Skeletal muscle cell (primary cell): ENCODE measurements around the gene SEC31A.
"Not testable (repeated sequence)": the region's sequence is repeated elsewhere in the genome, so short reads cannot be mapped to it uniquely, and the experiment has no call there.

Source experiments
- DNase-seq: peaks from one replicate; pipeline ENCODE4 v3.0.0-alpha.2; 2010; ENCODE audit warnings: low read depth
- H3K4me3 ChIP-seq: 2 replicates; pipeline ENCODE4 v1.5.1; 2011; ENCODE audit warnings: low read depth, mild to moderate bottlenecking, control low read depth, low read length, moderate library complexity

SEC31A gene

GRCh38 chr4:82890901-82891706 lies at the start of gene SEC31A:
Gene SEC31A, minus strand, starts transcription at chr4:82891153. Its CDS starts 9,217 bp downstream, at chr4:82881936.
- H3K4me3 ChIP-seq = peak within 1 kb of the TSS; percentile 95
- DNase-seq = peak; percentile 86

- H3K4me3 ChIP-seq = no peak overlapping the region
- no peak for DNase-seq
Measured at GRCh38 chr4:82939414-82939813, 48.5 kb upstream of the SEC31A start.

DNA sequence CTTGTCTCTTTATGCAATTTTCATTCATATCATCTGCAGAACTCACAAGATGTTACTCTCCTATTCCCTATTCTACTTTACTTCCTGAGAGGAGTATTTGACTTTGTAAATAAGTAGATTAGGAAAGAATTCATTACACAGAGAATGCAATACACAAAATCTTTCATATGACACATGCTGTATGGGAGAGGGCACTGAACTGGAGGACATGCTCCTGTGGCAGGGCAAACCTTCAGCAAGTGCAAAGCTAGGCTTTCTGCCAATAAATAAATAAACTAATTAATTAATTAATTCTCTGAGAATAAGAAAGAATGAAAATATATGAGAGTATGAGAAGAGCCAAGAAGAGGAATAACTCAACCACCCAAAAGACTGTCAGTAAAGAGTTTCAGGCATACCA lies 43.5 kb upstream of the SEC31A start:
- no peak overlapping the region for H3K4me3 ChIP-seq
- no peak for DNase-seq

GRCh38 chr4:82930848-82931755 lies 40.1 kb upstream of the SEC31A start:
- DNase-seq = no peak
- H3K4me3 ChIP-seq = no peak overlapping the region

DNA sequence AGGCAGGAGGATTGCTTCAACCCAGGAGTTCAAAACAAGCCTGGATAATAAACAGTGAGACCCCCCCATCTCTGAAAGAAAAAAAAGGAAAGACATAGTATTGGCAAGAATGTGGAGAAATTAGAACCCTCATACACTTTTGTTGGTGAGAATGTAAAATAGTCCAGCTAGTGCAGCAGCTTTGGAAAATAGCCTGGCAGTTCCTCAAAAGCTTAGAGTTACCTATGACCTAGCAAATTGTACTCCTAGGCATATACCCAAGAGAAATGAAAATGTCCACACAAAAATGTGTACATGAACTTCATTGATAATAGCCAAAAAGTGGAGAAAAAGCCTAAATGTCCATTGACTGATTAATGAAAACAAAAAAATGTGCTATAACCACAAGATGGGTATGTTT lies 30.8 kb upstream of the SEC31A start:
- H3K4me3 ChIP-seq = no peak overlapping the region
- DNase-seq = no peak

DNA sequence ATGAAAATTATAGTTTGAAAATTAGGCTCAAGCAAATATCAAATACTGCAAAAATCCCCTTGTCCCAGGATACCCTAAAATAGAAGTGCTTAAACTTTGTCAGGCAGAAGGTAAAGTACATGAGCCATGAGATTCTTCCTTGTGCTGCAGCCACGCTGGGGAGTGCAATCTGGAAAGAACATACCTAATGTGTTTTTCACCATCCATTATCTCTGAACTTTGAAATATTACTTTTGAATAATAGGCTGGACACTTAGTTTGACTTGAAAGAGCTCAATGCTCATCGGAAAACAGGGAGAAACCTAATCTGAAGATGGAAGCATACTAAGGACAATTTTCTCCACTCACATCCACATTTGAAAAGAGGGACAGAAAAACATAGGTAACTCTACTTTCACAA lies 28.4 kb upstream of the SEC31A start:
- no peak overlapping the region for H3K4me3 ChIP-seq
- DNase-seq = no peak

DNA sequence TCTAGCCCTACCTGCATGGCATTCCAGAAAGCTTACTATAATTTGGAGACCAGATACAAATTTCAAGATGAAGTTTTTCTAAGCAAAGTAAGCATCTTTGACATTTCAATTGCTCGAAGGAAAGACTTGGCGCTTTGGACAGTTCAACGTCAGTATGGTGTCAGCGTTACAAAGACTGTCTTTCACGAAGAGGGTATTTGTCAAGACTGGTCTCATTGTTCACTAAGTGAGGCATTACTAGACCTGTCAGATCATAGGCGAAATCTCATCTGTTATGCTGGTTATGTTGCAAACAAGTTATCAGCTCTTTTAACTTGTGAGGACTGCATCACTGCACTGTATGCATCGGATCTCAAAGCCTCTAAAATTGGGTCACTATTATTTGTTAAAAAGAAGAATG lies 27.1 kb upstream of the SEC31A start:
- no peak overlapping the region for H3K4me3 ChIP-seq
- DNase-seq = no peak

- DNase-seq, H3K4me3 ChIP-seq: not testable (repeated sequence)
Measured at GRCh38 chr4:82913968-82914367, 23.0 kb upstream of the SEC31A start.

- H3K4me3 ChIP-seq = no peak overlapping the region
- no peak for DNase-seq
Measured at GRCh38 chr4:82913305-82913704, 22.4 kb upstream of the SEC31A start.

DNA sequence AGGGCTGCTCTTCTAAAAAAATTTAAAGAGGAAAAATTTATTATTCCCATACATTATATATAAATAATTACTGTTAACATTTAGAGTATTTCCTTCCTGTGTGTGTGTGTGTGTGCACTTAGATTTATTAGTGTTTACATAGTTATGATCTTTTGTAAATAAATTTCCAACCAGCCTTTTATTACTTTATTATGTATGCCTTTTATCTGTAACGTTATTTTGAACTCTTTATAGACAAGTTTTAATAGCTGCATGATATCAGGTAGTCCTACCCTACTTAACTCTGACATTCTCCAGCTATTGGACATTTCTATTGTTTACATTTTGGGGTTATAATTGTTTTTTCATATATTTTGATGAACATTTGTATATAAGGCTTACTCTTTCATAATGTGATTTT lies 18.4 kb upstream of the SEC31A start:
- DNase-seq = no peak
- H3K4me3 ChIP-seq = no peak overlapping the region

- no peak overlapping the region for H3K4me3 ChIP-seq
- no peak for DNase-seq
Measured at GRCh38 chr4:82906469-82906868, 15.5 kb upstream of the SEC31A start.

GRCh38 chr4:82905205-82905604 lies 14.3 kb upstream of the SEC31A start:
- H3K4me3 ChIP-seq = no peak overlapping the region
- DNase-seq = no peak

DNA sequence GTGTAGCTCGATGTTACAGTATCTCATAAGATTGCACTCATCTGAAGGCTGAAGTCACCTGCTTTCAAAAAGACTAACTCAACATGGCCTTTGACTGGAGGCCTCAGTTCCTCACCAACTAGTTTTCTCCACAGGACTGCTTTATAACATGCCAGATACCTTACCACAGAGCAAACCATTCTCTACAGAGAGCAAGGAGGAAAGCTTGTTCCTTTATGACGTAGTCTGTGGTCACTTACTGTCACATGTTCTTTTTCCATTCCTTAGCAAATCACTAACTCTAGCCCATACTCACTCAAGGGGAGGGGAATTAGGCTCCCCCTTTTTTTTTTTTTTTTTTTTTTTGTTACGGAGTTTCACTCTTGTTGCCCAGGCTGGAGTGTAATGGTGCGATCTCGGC lies 12.8 kb upstream of the SEC31A start:
- H3K4me3 ChIP-seq = no peak overlapping the region
- no peak for DNase-seq

- no peak for DNase-seq
- peak overlapping the region; percentile 65 for H3K4me3 ChIP-seq
Measured at GRCh38 chr4:82901183-82901718, 10.3 kb upstream of the SEC31A start.

- peak; percentile 99 for DNase-seq
- H3K4me3 ChIP-seq = peak within 1 kb of the TSS; percentile 65
Measured at GRCh38 chr4:82900411-82901182, 9.6 kb upstream of the SEC31A start, which contains the start of gene THAP9. Gene THAP9, plus strand, starts transcription at chr4:82900735. Its CDS starts 68 bp downstream, at chr4:82900803.

GRCh38 chr4:82900066-82900410 lies 9.1 kb upstream of the SEC31A start:
- peak overlapping the region; percentile 65 for H3K4me3 ChIP-seq
- DNase-seq = no peak

GRCh38 chr4:82899374-82900065 lies 8.6 kb upstream of the SEC31A start:
- no peak for DNase-seq
- H3K4me3 ChIP-seq = peak overlapping the region; percentile 65

- H3K4me3 ChIP-seq = peak overlapping the region; percentile 65
- DNase-seq = peak; percentile 78
Measured at GRCh38 chr4:82898322-82899243, 7.6 kb upstream of the SEC31A start.
